B cell (primary cell): ENCODE data around the gene ZNF384. TPM values are rescaled to one million over a fixed set of nuclear protein-coding genes. Genes with fewer than 3 reads are reported as not detected.

Experiments used
- ATAC-seq: fragments of 200-7000 bp; cut with Tn5 transposase; one replicate; pipeline ENCODE4 v1.10.0; 2021; ENCODE audit warnings: low read depth, mild to moderate bottlenecking, moderate number of reproducible peaks, moderate library complexity
- CTCF ChIA-PET: fragments of 350-600 bp; sonication (Branson Sonifier 250); formaldehyde crosslinking; loops from one replicate; lab custom pipeline; 2021; ENCODE audit warnings: antibody characterized with exemption, inconsistent platforms; lab: Charles Lee
- POLR2A ChIA-PET: fragments of 350-600 bp; sonication (Branson Sonifier 250); formaldehyde crosslinking; loops from one replicate; lab custom pipeline; 2021; ENCODE audit warnings: antibody characterized with exemption; lab: Charles Lee
- DNase-seq: peaks from one replicate; pipeline ENCODE4 v3.0.0; 2013
- H2AFZ ChIP-seq: 2 replicates; pipeline ENCODE4 v1.6.1; 2012; ENCODE audit warnings: mild to moderate bottlenecking, low read depth, low read length; ENCODE audit not compliant: insufficient read depth, poor library complexity, severe bottlenecking
- H3K27ac ChIP-seq, 2 donors: 1 replicate in 1 of 2; 2 replicates in 1 of 2; pipeline ENCODE4 v1.5.1; 2012 to 2013; ENCODE audit warnings: low read length in 2 of 2, mild to moderate bottlenecking in 2 of 2, moderate library complexity in 1 of 2
- H3K27me3 ChIP-seq, 4 experiments: fragments of 200-600 bp in 1 of 4; sonication (generic) in 1 of 4; replicated peaks in 1 of 4; 1 replicate in 2 of 4; 2 replicates in 2 of 4; pipeline versions ENCODE4 v1.6.1 to v1.7.0; 2013 to 2016; ENCODE audit warnings: low read length in 3 of 4, mild to moderate bottlenecking in 2 of 4, mixed read lengths in 1 of 4, moderate library complexity in 1 of 4; ENCODE audit not compliant: insufficient read depth in 4 of 4, control insufficient read depth in 3 of 4; ENCODE audit errors: control extremely low read depth in 1 of 4
- H3K36me3 ChIP-seq, 2 experiments: replicated peaks in 1 of 2; 1 replicate in 1 of 2; 2 replicates in 1 of 2; pipeline versions ENCODE4 v1.6.1 to v1.7.1; 2013; ENCODE audit warnings: low read length in 1 of 2; ENCODE audit not compliant: insufficient read depth in 2 of 2, control insufficient read depth in 1 of 2; ENCODE audit errors: control extremely low read depth in 1 of 2, extremely low read depth in 1 of 2
- H3K4me1 ChIP-seq, 2 donors: fragments of 200-600 bp in 1 of 2; sonication (generic) in 1 of 2; 1 replicate in 1 of 2; 2 replicates in 1 of 2; pipeline versions ENCODE4 v1.5.1 to v1.6.1; 2013 to 2017; ENCODE audit warnings: low read length in 2 of 2; ENCODE audit not compliant: control insufficient read depth in 2 of 2, insufficient read depth in 2 of 2
- H3K4me2 ChIP-seq: replicated peaks from 2 replicates; pipeline ENCODE3; 2012; ENCODE audit warnings: mild to moderate bottlenecking, low read depth, low read length; ENCODE audit not compliant: poor library complexity, severe bottlenecking
- H3K4me3 ChIP-seq, 5 experiments: fragments of 200-600 bp in 1 of 5; sonication (generic) in 1 of 5; 1 replicate in 3 of 5; 2 replicates in 2 of 5; pipeline versions ENCODE4 v1.5.1 to v1.7.0; 2011 to 2016; ENCODE audit warnings: low read length in 4 of 5, mild to moderate bottlenecking in 4 of 5, low read depth in 2 of 5, control low read depth in 1 of 5, moderate library complexity in 1 of 5; ENCODE audit not compliant: insufficient read depth in 1 of 5; ENCODE audit errors: control extremely low read depth in 1 of 5, extremely low read depth in 1 of 5
- H3K79me2 ChIP-seq: fragments of 200-600 bp; sonication (generic); one replicate; pipeline ENCODE4 v1.6.0; 2016; ENCODE audit warnings: low read length; ENCODE audit not compliant: control insufficient read depth, insufficient read depth
- H3K9ac ChIP-seq: fragments of 200-600 bp; sonication (generic); 2 replicates; pipeline ENCODE4 v1.6.1; 2017; ENCODE audit warnings: mild to moderate bottlenecking, low read length, moderate library complexity
- H3K9me3 ChIP-seq, 3 donors: one replicate each; pipeline versions ENCODE4 v1.6.1 to v1.7.1; 2013; ENCODE audit warnings: low read length in 2 of 3; ENCODE audit not compliant: control insufficient read depth in 2 of 3, insufficient read depth in 1 of 3; ENCODE audit errors: control extremely low read depth in 1 of 3
- H4K20me1 ChIP-seq: 2 replicates; pipeline ENCODE4 v1.6.0; 2012; ENCODE audit warnings: mild to moderate bottlenecking, low read length; ENCODE audit not compliant: insufficient read depth, control insufficient read depth, poor library complexity, severe bottlenecking
- H3K27ac Mint-ChIP-seq: one replicate; pipeline ENCODE4 v1.8.0; 2021; ENCODE audit warnings: mixed read lengths
- H3K27me3 Mint-ChIP-seq: one replicate; pipeline ENCODE4 v1.8.0; 2021; ENCODE audit warnings: mixed read lengths
- H3K4me1 Mint-ChIP-seq: one replicate; pipeline ENCODE4 v1.8.0; 2021; ENCODE audit warnings: mixed read lengths
- H3K4me3 Mint-ChIP-seq: one replicate; pipeline ENCODE4 v1.8.0; 2021; ENCODE audit warnings: mixed read lengths
- H3K9me3 Mint-ChIP-seq: one replicate; pipeline ENCODE4 v1.8.0; 2022; ENCODE audit warnings: mixed read lengths; ENCODE audit not compliant: insufficient read depth
- EZH2 ChIP-seq: IDR thresholded peaks from 2 replicates; pipeline ENCODE4 v1.6.1; 2012; ENCODE audit warnings: borderline replicate concordance, low read depth, mild to moderate bottlenecking, moderate library complexity, low read length; ENCODE audit not compliant: insufficient read depth, poor library complexity, severe bottlenecking
- WGBS: methylation state at CpG from one replicate; pipeline ENCODE4 v1.1.5; 2013; ENCODE audit warnings: missing lambda C conversion rate; ENCODE audit not compliant: insufficient coverage; 5-methylcytosine and 5-hydroxymethylcytosine counted together
- intact Hi-C: fragments of 100-400 bp; cut with micrococcal nuclease; formaldehyde crosslinking; loops from one replicate; pipeline ENCODE4 v1.10.0; 2022
- polyA plus RNA-seq: library from polyadenylated mRNA; depleted of rRNA; stranded (reverse); fragments of >200 nt; gene quantifications from 2 replicates; pipeline ENCODE4 v1.2.3, GENCODE V29; 2012
- total RNA-seq, 2 donors: library from RNA; stranded (reverse); fragments of 120-200 nt in 1 of 2; gene quantifications; 1 replicate in 1 of 2; 2 replicates in 1 of 2; pipeline versions ENCODE4 v1.2.3 to v1.2.4, GENCODE V29; 2013 to 2022
- TF ChIP-seq, protein P1 (sequence below): fragments of 200-600 bp; IDR thresholded peaks from one replicate; pipeline ENCODE4 v1.8.0; 2022; ENCODE audit warnings: antibody characterized with exemption, mild to moderate bottlenecking

ZNF384 gene
- total and polyA plus RNA-seq, 2 donors (not counting 1 experiment from before 2014, with no cell fraction given) = 83.4 to 108 TPM

DNA sequence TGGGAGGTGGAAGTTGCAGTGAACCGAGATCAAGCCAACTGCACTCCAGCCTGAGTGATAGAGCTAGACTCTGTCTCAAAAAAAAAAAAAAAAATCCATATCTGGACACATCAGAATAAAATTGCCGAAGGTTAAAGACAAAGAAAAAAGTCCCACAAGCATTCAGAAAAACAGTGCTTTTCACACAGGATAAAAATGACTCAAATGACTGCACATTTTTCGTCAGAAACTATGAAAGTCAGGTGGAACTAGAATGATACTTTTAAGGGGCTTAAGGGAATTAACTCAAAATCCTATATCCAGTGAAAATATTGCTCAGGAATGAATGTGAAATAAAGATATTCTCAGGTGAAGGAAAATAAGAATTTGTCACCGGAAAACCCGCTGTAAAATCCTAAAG is 47.6 kb upstream of the ZNF384 start:
- Mint-ChIP-seq H3K4me3 (no peak overlapping the region), H3K27me3 (no peaks in the 10 kb centered on the region), H3K9me3 (no peaks in the 10 kb centered on the region), H3K27ac (no peak overlapping the region), H3K4me1 (no peaks in the 10 kb centered on the region)
- Histone ChIP-seq H3K27me3 (no peaks in the 10 kb centered on the region), H2AFZ (no peak overlapping the region), H3K9ac (no peak overlapping the region), H4K20me1 (no peaks in the 10 kb centered on the region), H3K4me3 (no peak overlapping the region), H3K4me1 (no peaks in the 10 kb centered on the region), H3K36me3 (peaks cover 3 to 8% of the 10 kb centered on the region in 2 experiments), H3K79me2 (no peaks in the 10 kb centered on the region), H3K4me2 (no peak overlapping the region), H3K9me3 (no peaks in the 10 kb centered on the region), H3K27ac (no peak overlapping the region)
- ATAC-seq (no peak), DNase-seq (no peak)
- WGBS = 100% methylated on average over 2 of the region's 5 CpGs
- CTCF ChIA-PET = interaction anchor here (1.0 to 1.9 kb wide), 4 partner anchors 13 to 46 kb away, joined by 3 to 8 read pairs (median 4); partner anchors contain the start of gene COPS7A
- POLR2A ChIA-PET = no interaction called here
- intact Hi-C loops = no loop called here
- no peak for TF ChIP-seq EZH2
- TF ChIP-seq, protein P1, sequence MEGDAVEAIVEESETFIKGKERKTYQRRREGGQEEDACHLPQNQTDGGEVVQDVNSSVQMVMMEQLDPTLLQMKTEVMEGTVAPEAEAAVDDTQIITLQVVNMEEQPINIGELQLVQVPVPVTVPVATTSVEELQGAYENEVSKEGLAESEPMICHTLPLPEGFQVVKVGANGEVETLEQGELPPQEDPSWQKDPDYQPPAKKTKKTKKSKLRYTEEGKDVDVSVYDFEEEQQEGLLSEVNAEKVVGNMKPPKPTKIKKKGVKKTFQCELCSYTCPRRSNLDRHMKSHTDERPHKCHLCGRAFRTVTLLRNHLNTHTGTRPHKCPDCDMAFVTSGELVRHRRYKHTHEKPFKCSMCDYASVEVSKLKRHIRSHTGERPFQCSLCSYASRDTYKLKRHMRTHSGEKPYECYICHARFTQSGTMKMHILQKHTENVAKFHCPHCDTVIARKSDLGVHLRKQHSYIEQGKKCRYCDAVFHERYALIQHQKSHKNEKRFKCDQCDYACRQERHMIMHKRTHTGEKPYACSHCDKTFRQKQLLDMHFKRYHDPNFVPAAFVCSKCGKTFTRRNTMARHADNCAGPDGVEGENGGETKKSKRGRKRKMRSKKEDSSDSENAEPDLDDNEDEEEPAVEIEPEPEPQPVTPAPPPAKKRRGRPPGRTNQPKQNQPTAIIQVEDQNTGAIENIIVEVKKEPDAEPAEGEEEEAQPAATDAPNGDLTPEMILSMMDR = no peak

- Histone ChIP-seq H3K4me3 (no peak overlapping the region), H3K4me2 (no peak overlapping the region), H3K9me3 (no peaks in the 10 kb centered on the region), H3K36me3 (peaks cover 5 to 19% of the 10 kb centered on the region in 2 experiments), H3K27me3 (no peaks in the 10 kb centered on the region), H4K20me1 (peaks cover 6% of the 10 kb centered on the region), H3K4me1 (no peaks in the 10 kb centered on the region), H2AFZ (no peak overlapping the region), H3K79me2 (no peaks in the 10 kb centered on the region), H3K9ac (no peak overlapping the region), H3K27ac (no peak overlapping the region)
- ChIA-PET POLR2A (no interaction called here), CTCF (interaction anchor here (0.7 to 1.9 kb wide), 4 partner anchors 12 to 57 kb away, joined by 3 to 8 read pairs (median 4); partner anchors contain the start of gene COPS7A)
- intact Hi-C loops = loop anchor here (1.0 kb wide), 2 partner anchors 44 to 90 kb away; no protein-coding TSS in a partner anchor
- peak; percentile 51 for DNase-seq
- TF ChIP-seq, protein P1 = peak; percentile 43
- TF ChIP-seq EZH2 = no peak
- ATAC-seq = peak; percentile 68
- Mint-ChIP-seq H3K4me3 (no peak overlapping the region), H3K27me3 (no peaks in the 10 kb centered on the region), H3K27ac (no peak overlapping the region), H3K9me3 (no peaks in the 10 kb centered on the region), H3K4me1 (no peaks in the 10 kb centered on the region)
- 44% methylated on average over 7 of the region's 8 CpGs for WGBS
Observed at GRCh38 chr12:6735448-6736191, 46.4 kb upstream of the ZNF384 start.
